ENCODE results near the gene KIF1A. TPM values are rescaled to one million over a fixed set of nuclear protein-coding genes. Genes with fewer than 3 reads are reported as not detected.
"Not testable (repeated sequence)": the region's sequence is repeated elsewhere in the genome, so short reads cannot be mapped to it uniquely, and the experiment has no call there.

Gene KIF1A
- total and polyA plus RNA-seq, 5 donors from 2014 or later = not detected

DNA sequence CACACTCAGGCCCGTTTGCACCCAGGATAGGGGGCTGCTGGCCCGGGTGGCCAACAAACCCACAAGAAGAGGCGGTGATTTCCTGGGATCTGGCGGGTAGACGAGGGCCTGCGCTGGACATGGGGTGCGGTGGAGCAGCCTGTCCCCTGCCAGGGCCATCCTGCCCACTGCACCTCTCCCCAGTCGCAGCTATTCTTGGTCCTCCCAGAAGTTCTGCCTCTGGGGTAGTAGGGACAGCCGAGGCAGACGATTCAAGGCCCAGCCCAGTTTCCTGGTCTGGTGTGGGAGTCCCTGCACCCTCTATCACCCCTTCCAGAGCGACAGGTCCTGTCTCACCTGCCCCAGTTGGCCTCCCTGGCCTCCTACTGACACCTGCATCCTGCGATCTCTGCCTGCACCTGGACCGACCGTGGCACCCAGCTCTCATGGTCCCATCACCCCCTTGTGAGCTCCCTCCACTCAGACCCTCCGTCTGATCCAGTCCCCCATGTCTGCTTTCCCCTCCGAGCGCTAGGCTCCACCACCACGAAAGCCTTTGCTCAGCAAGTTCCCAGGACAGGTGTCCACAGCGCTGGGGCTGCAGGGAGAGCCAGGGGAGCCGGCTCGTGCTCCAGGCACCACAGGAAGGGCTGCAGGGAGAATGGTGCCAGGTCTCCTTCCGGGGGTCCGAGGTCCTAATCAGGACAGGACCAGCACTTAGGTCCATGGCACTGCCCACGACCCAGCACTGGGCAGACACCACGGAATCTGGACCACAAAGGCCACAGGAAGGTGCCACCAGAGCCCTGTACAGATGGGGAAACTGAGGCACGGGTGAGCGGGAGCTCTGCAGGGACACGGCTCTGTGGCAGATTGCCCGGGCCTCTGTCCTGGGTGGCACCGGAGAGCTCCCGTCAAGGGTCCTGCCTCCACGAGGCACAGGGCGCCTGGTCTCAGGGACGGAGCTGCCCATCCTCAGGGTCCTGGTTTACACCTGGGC, 127.1 kb downstream of the KIF1A start:
- not testable (repeated sequence) for H3K27ac ChIP-seq (ENCODE audit: insufficient read depth, low read length, poor library complexity, severe bottlenecking); H3K36me3 ChIP-seq (ENCODE audit: control insufficient read depth, insufficient read depth, low read length); ATAC-seq (ENCODE audit: low read depth in 2 of 2); H3K27ac Mint-ChIP-seq; H3K9me3 Mint-ChIP-seq; H3K4me3 Mint-ChIP-seq; DNase-seq; H3K4me1 ChIP-seq (ENCODE audit: control insufficient read depth, insufficient read depth, low read length, poor library complexity, severe bottlenecking); H3K27me3 Mint-ChIP-seq; H3K9me3 ChIP-seq (ENCODE audit: control insufficient read depth in 2 of 2, low read length in 2 of 2); H3K4me1 Mint-ChIP-seq; H3K36me3 Mint-ChIP-seq; H3K27me3 ChIP-seq (ENCODE audit: control insufficient read depth, insufficient read depth, low read length); H3K4me3 ChIP-seq (ENCODE audit: low read depth, low read length)

GRCh38 chr2:240691631-240692420, 128.2 kb downstream of the KIF1A start, which contains the start of gene AQP12A:
AQP12A (plus strand) TSS chr2:240691866; CDS start chr2:240691914, 48 bp downstream.
- not testable (repeated sequence) for H3K4me1 Mint-ChIP-seq; H3K27me3 Mint-ChIP-seq; H3K27me3 ChIP-seq (ENCODE audit: control insufficient read depth, insufficient read depth, low read length); DNase-seq; H3K4me3 ChIP-seq (ENCODE audit: low read depth, low read length); H3K27ac Mint-ChIP-seq; H3K9me3 ChIP-seq (ENCODE audit: control insufficient read depth in 2 of 2, low read length in 2 of 2); ATAC-seq (ENCODE audit: low read depth in 2 of 2); H3K4me3 Mint-ChIP-seq; H3K36me3 Mint-ChIP-seq; H3K9me3 Mint-ChIP-seq; H3K4me1 ChIP-seq (ENCODE audit: control insufficient read depth, insufficient read depth, low read length, poor library complexity, severe bottlenecking); H3K27ac ChIP-seq (ENCODE audit: insufficient read depth, low read length, poor library complexity, severe bottlenecking); H3K36me3 ChIP-seq (ENCODE audit: control insufficient read depth, insufficient read depth, low read length)

- ATAC-seq (ENCODE audit: low read depth in 2 of 2); H3K27ac ChIP-seq (ENCODE audit: insufficient read depth, low read length, poor library complexity, severe bottlenecking); H3K4me3 ChIP-seq (ENCODE audit: low read depth, low read length); H3K36me3 Mint-ChIP-seq; DNase-seq; H3K4me1 Mint-ChIP-seq; H3K27ac Mint-ChIP-seq; H3K36me3 ChIP-seq (ENCODE audit: control insufficient read depth, insufficient read depth, low read length); H3K9me3 ChIP-seq (ENCODE audit: control insufficient read depth in 2 of 2, low read length in 2 of 2); H3K4me1 ChIP-seq (ENCODE audit: control insufficient read depth, insufficient read depth, low read length, poor library complexity, severe bottlenecking); H3K27me3 ChIP-seq (ENCODE audit: control insufficient read depth, insufficient read depth, low read length); H3K9me3 Mint-ChIP-seq; H3K4me3 Mint-ChIP-seq; H3K27me3 Mint-ChIP-seq: not testable (repeated sequence)
These were observed 129.0 kb downstream of the KIF1A start for GRCh38 chr2:240691075-240691427.

- H3K27ac ChIP-seq (ENCODE audit: insufficient read depth, low read length, poor library complexity, severe bottlenecking); H3K36me3 ChIP-seq (ENCODE audit: control insufficient read depth, insufficient read depth, low read length); H3K9me3 ChIP-seq (ENCODE audit: control insufficient read depth in 2 of 2, low read length in 2 of 2); H3K4me1 ChIP-seq (ENCODE audit: control insufficient read depth, insufficient read depth, low read length, poor library complexity, severe bottlenecking); ATAC-seq (ENCODE audit: low read depth in 2 of 2); DNase-seq; H3K4me3 Mint-ChIP-seq; H3K4me1 Mint-ChIP-seq; H3K27ac Mint-ChIP-seq; H3K27me3 Mint-ChIP-seq; H3K4me3 ChIP-seq (ENCODE audit: low read depth, low read length); H3K36me3 Mint-ChIP-seq; H3K9me3 Mint-ChIP-seq; H3K27me3 ChIP-seq (ENCODE audit: control insufficient read depth, insufficient read depth, low read length): not testable (repeated sequence)
These were observed 129.5 kb downstream of the KIF1A start for GRCh38 chr2:240690421-240691074.

DNA sequence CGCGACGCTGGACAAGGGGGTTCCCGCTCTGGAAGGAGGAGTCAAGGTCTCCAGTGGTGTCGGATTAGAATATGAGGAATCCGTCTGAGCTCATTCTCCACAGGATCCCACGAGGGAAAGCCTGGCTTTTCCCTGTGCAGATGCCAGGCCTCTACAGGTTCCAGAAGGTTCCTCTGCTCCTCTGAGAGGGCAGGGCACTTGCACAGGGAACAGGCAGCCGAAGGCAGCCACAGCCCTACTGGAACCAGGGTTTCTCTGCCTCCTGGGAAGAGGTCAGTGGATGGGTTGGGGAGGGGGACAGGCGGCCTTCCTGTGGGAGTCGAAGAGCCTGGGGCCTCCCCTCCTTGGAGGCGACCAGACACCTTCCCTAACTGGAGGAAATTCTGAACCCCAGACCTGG, 130.0 kb downstream of the KIF1A start:
- no peaks in the 10 kb centered on the region for H3K36me3 ChIP-seq (ENCODE audit: control insufficient read depth, insufficient read depth, low read length)
- H3K4me1 Mint-ChIP-seq = peaks cover 0 to 3% (median 1%) of the 10 kb centered on the region in 4 donors
- no peaks in the 10 kb centered on the region for H3K9me3 Mint-ChIP-seq
- H3K4me3 Mint-ChIP-seq = no peak overlapping the region
- ATAC-seq (ENCODE audit: low read depth in 2 of 2) (no peak), DNase-seq (no peak)
- H3K4me3 ChIP-seq (ENCODE audit: low read depth, low read length) = no peak overlapping the region
- H3K27me3 Mint-ChIP-seq = no peaks in the 10 kb centered on the region
- H3K27ac Mint-ChIP-seq = no peak overlapping the region
- no peaks in the 10 kb centered on the region for H3K4me1 ChIP-seq (ENCODE audit: control insufficient read depth, insufficient read depth, low read length, poor library complexity, severe bottlenecking)
- no peaks in the 10 kb centered on the region for H3K27me3 ChIP-seq (ENCODE audit: control insufficient read depth, insufficient read depth, low read length)
- no peaks in the 10 kb centered on the region for H3K9me3 ChIP-seq (ENCODE audit: control insufficient read depth in 2 of 2, low read length in 2 of 2)
- no peak overlapping the region for H3K27ac ChIP-seq (ENCODE audit: insufficient read depth, low read length, poor library complexity, severe bottlenecking)
- no peaks in the 10 kb centered on the region for H3K36me3 Mint-ChIP-seq

DNA sequence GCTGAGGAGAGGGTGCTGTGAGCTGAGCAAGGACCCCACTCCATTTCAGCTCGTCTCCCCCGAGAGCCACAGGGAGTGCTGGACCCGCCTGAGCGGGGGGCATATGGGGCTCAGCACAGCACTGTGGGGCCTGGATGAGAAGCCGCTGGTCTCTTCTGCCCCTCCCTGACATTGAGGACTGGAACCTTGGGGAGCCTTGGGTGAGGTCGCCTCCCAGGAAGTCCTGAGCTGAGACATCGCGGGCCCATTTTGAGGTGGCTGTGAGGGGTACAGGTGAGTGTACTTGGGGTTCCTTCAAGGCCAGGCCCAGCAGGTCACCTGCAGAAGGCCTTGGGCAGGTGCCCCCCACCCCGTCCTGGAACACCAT, 131.5 kb downstream of the KIF1A start:
- no peaks in the 10 kb centered on the region for H3K27me3 ChIP-seq (ENCODE audit: control insufficient read depth, insufficient read depth, low read length)
- Mint-ChIP-seq H3K4me1 (peaks cover 0 to 9% (median 1%) of the 10 kb centered on the region in 4 donors), H3K27me3 (no peaks in the 10 kb centered on the region), H3K36me3 (no peaks in the 10 kb centered on the region), H3K4me3 (no peak overlapping the region), H3K27ac (no peak overlapping the region), H3K9me3 (no peaks in the 10 kb centered on the region)
- DNase-seq = no peak
- no peak for ATAC-seq (ENCODE audit: low read depth in 2 of 2)
- no peaks in the 10 kb centered on the region for H3K9me3 ChIP-seq (ENCODE audit: control insufficient read depth in 2 of 2, low read length in 2 of 2)
- no peak overlapping the region for H3K4me3 ChIP-seq (ENCODE audit: low read depth, low read length)
- no peak overlapping the region for H3K27ac ChIP-seq (ENCODE audit: insufficient read depth, low read length, poor library complexity, severe bottlenecking)
- H3K36me3 ChIP-seq (ENCODE audit: control insufficient read depth, insufficient read depth, low read length) = no peaks in the 10 kb centered on the region
- no peaks in the 10 kb centered on the region for H3K4me1 ChIP-seq (ENCODE audit: control insufficient read depth, insufficient read depth, low read length, poor library complexity, severe bottlenecking)

- Histone ChIP-seq H3K27me3 (ENCODE audit: control insufficient read depth, insufficient read depth, low read length) (no peaks in the 10 kb centered on the region), H3K36me3 (ENCODE audit: control insufficient read depth, insufficient read depth, low read length) (no peaks in the 10 kb centered on the region), H3K4me3 (ENCODE audit: low read depth, low read length) (no peak overlapping the region), H3K9me3 (ENCODE audit: control insufficient read depth in 2 of 2, low read length in 2 of 2) (no peaks in the 10 kb centered on the region), H3K27ac (ENCODE audit: insufficient read depth, low read length, poor library complexity, severe bottlenecking) (no peak overlapping the region), H3K4me1 (ENCODE audit: control insufficient read depth, insufficient read depth, low read length, poor library complexity, severe bottlenecking) (no peaks in the 10 kb centered on the region)
- Mint-ChIP-seq H3K9me3 (no peaks in the 10 kb centered on the region), H3K36me3 (no peaks in the 10 kb centered on the region), H3K27me3 (no peaks in the 10 kb centered on the region), H3K27ac (no peak overlapping the region), H3K4me3 (no peak overlapping the region), H3K4me1 (peaks cover 0 to 9% (median 1%) of the 10 kb centered on the region in 4 donors)
- no peak for DNase-seq
- no peak for ATAC-seq (ENCODE audit: low read depth in 2 of 2)
These were observed 132.1 kb downstream of the KIF1A start for GRCh38 chr2:240687741-240688552.

Data from CD4-positive, CD25-positive, alpha-beta regulatory T cell (primary cell).